Esophagus muscularis mucosa (tissue), 4 donors: ENCODE data around the gene AHI1. TPM values are rescaled to one million over a fixed set of nuclear protein-coding genes. Genes with fewer than 3 reads are reported as not detected.

Source experiments
- DNase-seq: peaks from one replicate; pipeline ENCODE4 v3.0.0-alpha.2; 2017; ENCODE audit errors: extremely low spot score
- H3K27ac ChIP-seq, 4 donors: fragments of 200-600 bp; sonication (generic); replicated peaks in 1 of 4; 1 replicate in 3 of 4; 2 replicates in 1 of 4; pipeline ENCODE4 v1.5.1; 2016 to 2019; ENCODE audit warnings: mild to moderate bottlenecking in 1 of 4
- H3K27me3 ChIP-seq, 4 donors: fragments of 200-600 bp; sonication (generic); one replicate each; pipeline versions ENCODE4 v1.5.1 to v1.6.0; 2016 to 2019
- H3K36me3 ChIP-seq, 4 donors: fragments of 200-600 bp; sonication (generic); one replicate each; pipeline ENCODE4 v1.5.1; 2016 to 2019
- H3K4me1 ChIP-seq, 4 donors: fragments of 200-600 bp; sonication (generic); one replicate each; pipeline ENCODE4 v1.5.1; 2016 to 2019
- H3K4me3 ChIP-seq, 4 donors: fragments of 200-600 bp; sonication (generic); 1 replicate in 2 of 4; 2 replicates in 2 of 4; pipeline ENCODE4 v1.5.1; 2016 to 2019; ENCODE audit warnings: mild to moderate bottlenecking in 4 of 4, moderate library complexity in 1 of 4
- H3K9me3 ChIP-seq, 4 donors: fragments of 200-600 bp; sonication (generic); 1 replicate in 3 of 4; 2 replicates in 1 of 4; pipeline ENCODE4 v1.5.1; 2016 to 2019
- CTCF ChIP-seq, 3 experiments: fragments of 200-600 bp in 2 of 3; fragments of 450-650 bp in 1 of 3; sonication (generic) in 2 of 3; IDR thresholded peaks; one replicate each; pipeline ENCODE4 v1.5.1; 2017 to 2019; ENCODE audit warnings: antibody characterized with exemption in 3 of 3, mild to moderate bottlenecking in 2 of 3, moderate library complexity in 1 of 3
- EP300 ChIP-seq: sonication (generic); formaldehyde crosslinking; IDR thresholded peaks from one replicate; pipeline ENCODE4 v1.6.1; 2017; ENCODE audit warnings: antibody characterized with exemption
- POLR2A ChIP-seq: fragments of 450-650 bp; IDR thresholded peaks from one replicate; pipeline ENCODE4 v1.6.1; 2017; ENCODE audit warnings: antibody characterized with exemption, moderate library complexity, mild to moderate bottlenecking, low read depth
- POLR2AphosphoS5 ChIP-seq, 2 donors: sonication (generic); formaldehyde crosslinking; IDR thresholded peaks; one replicate each; pipeline ENCODE4 v1.6.1; 2017; ENCODE audit warnings: antibody characterized with exemption in 2 of 2
- WGBS: methylation state at CpG from one replicate; pipeline ENCODE4 v1.1.5; 2018; 5-methylcytosine and 5-hydroxymethylcytosine counted together
- intact Hi-C: fragments of 100-400 bp; cut with DNase I; formaldehyde crosslinking; loops from one replicate; pipeline ENCODE4 v1.15.1; 2023
- total RNA-seq, 4 donors: library from RNA; depleted of rRNA; stranded (reverse); fragments of >200 nt; gene quantifications; one replicate each; pipeline versions ENCODE4 v1.1.0 to v1.2.1, GENCODE V29; 2016

The AHI1 gene
- total RNA-seq, 4 donors from 2014 or later, result 11.4 to 28.7 (median 16.2) TPM

- H3K27me3 ChIP-seq, result no peaks in the 10 kb centered on the region
- H3K9me3 ChIP-seq, result no peaks in the 10 kb centered on the region
- DNase-seq, result no peak
- H3K27ac ChIP-seq, result no peak overlapping the region
- H3K36me3 ChIP-seq, result no peaks in the 10 kb centered on the region
- intact Hi-C loops, result loop anchor here (5.0 to 10.0 kb wide), 2 partner anchors 377 to 689 kb away; no protein-coding TSS in a partner anchor
- H3K4me3 ChIP-seq, result no peak overlapping the region
- peaks cover 0 to 10% (median 0%) of the 10 kb centered on the region in 4 donors for H3K4me1 ChIP-seq
- no peak for TF ChIP-seq EP300
- no peak for TF ChIP-seq POLR2A
- no peak for TF ChIP-seq CTCF (IDR thresholded peaks at IDR 0.05)
- TF ChIP-seq POLR2AphosphoS5 (IDR thresholded peaks at IDR 0.05), result no peak
- 83% methylated on average over 2 of the region's 2 CpGs for WGBS
Measured at GRCh38 chr6:135537741-135538301, 40.3 kb upstream of the AHI1 start.

- TF ChIP-seq CTCF (IDR thresholded peaks at IDR 0.05) (peak; percentile 58 to 71 (median 67)), POLR2AphosphoS5 (IDR thresholded peaks at IDR 0.05) (no peak), EP300 (no peak), POLR2A (no peak)
- WGBS, result 8% methylated on average over 4 of the region's 4 CpGs
- Histone ChIP-seq H3K27me3 (no peaks in the 10 kb centered on the region), H3K36me3 (no peaks in the 10 kb centered on the region), H3K27ac (no peak overlapping the region), H3K9me3 (no peaks in the 10 kb centered on the region), H3K4me3 (no peak overlapping the region), H3K4me1 (peaks cover 0 to 10% (median 0%) of the 10 kb centered on the region in 4 donors)
- intact Hi-C loops, result loop anchor here (5.0 to 10.0 kb wide), 2 partner anchors 379 to 691 kb away; no protein-coding TSS in a partner anchor
- DNase-seq, result no peak
Measured at GRCh38 chr6:135535989-135536414, 38.5 kb upstream of the AHI1 start.

- H3K27ac ChIP-seq, result no peak overlapping the region
- intact Hi-C loops, result loop anchor here (5.0 to 10.0 kb wide), 2 partner anchors 380 to 692 kb away; no protein-coding TSS in a partner anchor
- no peak overlapping the region for H3K4me3 ChIP-seq
- TF ChIP-seq EP300 (no peak), POLR2A (no peak), POLR2AphosphoS5 (IDR thresholded peaks at IDR 0.05) (no peak), CTCF (IDR thresholded peaks at IDR 0.05) (no peak)
- WGBS, result 91% methylated on average over 3 of the region's 3 CpGs
- H3K36me3 ChIP-seq, result no peaks in the 10 kb centered on the region
- no peaks in the 10 kb centered on the region for H3K27me3 ChIP-seq
- no peaks in the 10 kb centered on the region for H3K9me3 ChIP-seq
- peaks cover 0 to 17% (median 0%) of the 10 kb centered on the region in 4 donors for H3K4me1 ChIP-seq
- DNase-seq, result no peak
Measured at GRCh38 chr6:135534773-135535380, 37.3 kb upstream of the AHI1 start.

- TF ChIP-seq POLR2A (no peak), POLR2AphosphoS5 (IDR thresholded peaks at IDR 0.05) (no peak), CTCF (IDR thresholded peaks at IDR 0.05) (no peak), EP300 (no peak)
- WGBS, result 87% methylated on average over 1 of the region's 1 CpG
- Histone ChIP-seq H3K9me3 (no peaks in the 10 kb centered on the region), H3K36me3 (no peaks in the 10 kb centered on the region), H3K4me1 (peaks cover 0 to 17% (median 0%) of the 10 kb centered on the region in 4 donors), H3K4me3 (no peak overlapping the region), H3K27me3 (no peaks in the 10 kb centered on the region), H3K27ac (no peak overlapping the region)
- no peak for DNase-seq
- intact Hi-C loops, result loop anchor here (10.0 kb wide), 1 partner anchor 382 kb away; no protein-coding TSS in a partner anchor
Measured at GRCh38 chr6:135532559-135532958, 35.0 kb upstream of the AHI1 start.
